SK-N-DZ (cell line): ENCODE measurements around the gene CIDEC.
"Not testable (repeated sequence)": the region's sequence is repeated elsewhere in the genome, so short reads cannot be mapped to it uniquely, and the experiment has no call there.

Source experiments
- DNase-seq: peaks from one replicate; pipeline ENCODE4 v3.0.0-alpha.2; 2015; ENCODE audit warnings: low spot score

The CIDEC gene

GRCh38 chr3:9901967-9902366 lies 21.9 kb upstream of the CIDEC start:
- no peak for DNase-seq

DNA sequence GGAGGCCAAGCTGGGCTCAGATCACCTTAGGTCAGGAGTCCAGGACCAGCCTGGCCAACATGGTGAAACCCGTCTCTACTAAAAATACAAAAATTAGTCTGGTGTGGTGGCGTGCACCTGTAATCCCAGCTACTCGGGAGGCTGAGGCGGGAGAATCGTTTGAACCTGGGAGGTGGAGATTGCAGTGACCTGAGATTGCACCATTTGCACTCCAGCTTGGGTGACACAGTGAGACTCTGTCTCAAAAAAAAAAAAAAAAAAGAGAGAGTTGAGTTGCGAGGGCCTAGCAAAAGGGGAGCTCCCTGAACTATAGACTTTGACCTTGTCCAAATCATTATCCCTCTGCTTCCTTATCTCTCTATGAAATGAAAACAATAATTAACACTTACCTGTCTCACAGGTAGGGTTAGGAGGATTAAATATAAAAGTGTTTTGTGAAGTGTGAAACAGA lies 20.9 kb upstream of the CIDEC start:
- not testable (repeated sequence) for DNase-seq

DNA sequence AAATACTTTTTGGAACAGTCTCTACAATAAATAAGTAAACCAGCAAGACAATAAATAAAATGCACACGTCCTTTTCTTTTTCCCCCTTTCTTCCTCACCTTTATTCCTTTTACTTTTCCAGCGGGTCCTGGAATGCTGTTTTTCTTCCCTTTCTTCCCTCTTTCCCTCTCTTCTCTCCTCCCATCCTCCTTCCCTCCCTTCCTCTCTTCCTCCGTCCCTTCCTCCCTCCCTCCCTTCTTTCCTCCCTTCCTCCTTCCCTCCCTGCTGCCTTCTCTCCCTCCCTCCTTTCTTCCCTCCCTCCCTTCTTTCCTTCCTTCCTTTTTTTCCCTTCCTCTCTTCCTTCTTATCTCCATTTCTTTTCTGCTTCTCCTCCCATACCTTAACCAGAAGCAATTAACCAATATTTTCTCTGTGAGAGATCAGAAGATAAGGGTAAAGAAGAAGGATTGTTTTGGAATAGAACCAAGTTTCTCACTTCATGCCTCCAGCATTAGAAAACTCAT lies 19.3 kb upstream of the CIDEC start:
- DNase-seq: no peak

- DNase-seq: no peak
These were observed 18.6 kb upstream of the CIDEC start for GRCh38 chr3:9898467-9899241.

GRCh38 chr3:9897408-9898372 lies 17.6 kb upstream of the CIDEC start:
- no peak for DNase-seq

GRCh38 chr3:9896755-9897407 lies 16.8 kb upstream of the CIDEC start:
- not testable (repeated sequence) for DNase-seq

GRCh38 chr3:9895715-9896114 lies 15.7 kb upstream of the CIDEC start:
- not testable (repeated sequence) for DNase-seq

GRCh38 chr3:9893739-9894138 lies 13.7 kb upstream of the CIDEC start:
- no peak for DNase-seq

GRCh38 chr3:9891072-9891622 lies 11.1 kb upstream of the CIDEC start:
- no peak for DNase-seq

DNA sequence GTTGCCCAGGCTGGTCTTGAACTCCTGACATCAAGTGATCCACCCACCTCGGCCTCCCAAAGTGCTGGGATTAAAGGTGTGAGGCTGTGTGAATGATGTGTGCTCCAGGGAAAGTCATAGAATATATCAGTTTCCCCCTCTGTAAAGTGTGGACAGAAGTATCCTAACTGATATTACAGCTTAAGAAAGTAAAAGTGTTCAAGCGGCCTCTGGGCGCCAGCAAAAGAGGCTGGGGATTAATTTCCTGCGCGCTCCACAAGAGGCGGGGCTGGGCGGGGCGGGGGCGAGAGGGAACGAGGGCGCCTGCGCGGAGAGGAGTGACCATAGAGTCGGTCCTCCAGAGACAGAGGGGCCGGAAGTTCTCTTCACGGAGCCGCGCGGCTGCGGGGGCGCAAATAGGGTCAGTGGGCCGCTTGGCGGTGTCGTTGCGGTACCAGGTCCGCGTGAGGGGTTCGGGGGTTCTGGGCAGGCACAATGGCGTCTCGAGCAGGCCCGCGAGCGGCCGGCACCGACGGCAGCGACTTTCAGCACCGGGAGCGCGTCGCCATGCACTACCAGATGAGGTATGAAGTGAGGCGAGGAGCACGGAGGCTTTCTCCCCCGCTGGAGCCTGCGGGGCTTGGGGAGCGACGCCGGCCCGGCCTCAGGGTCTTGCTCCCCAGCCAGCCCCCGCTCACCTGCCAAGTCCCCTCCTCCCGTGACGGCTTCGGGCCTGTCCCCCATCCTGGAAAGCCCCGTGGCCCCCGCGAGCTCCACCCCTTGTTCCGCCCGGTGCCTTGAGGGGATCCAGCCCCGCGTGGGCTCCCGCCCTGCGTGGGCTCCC lies 10.4 kb upstream of the CIDEC start, which contains the start of gene JAGN1:
Gene JAGN1 (plus strand): TSS at position 362 of the 823 bp plus-strand sequence. CDS start 113 bp downstream, at position 475.
- peak; percentile 91 for DNase-seq

DNA sequence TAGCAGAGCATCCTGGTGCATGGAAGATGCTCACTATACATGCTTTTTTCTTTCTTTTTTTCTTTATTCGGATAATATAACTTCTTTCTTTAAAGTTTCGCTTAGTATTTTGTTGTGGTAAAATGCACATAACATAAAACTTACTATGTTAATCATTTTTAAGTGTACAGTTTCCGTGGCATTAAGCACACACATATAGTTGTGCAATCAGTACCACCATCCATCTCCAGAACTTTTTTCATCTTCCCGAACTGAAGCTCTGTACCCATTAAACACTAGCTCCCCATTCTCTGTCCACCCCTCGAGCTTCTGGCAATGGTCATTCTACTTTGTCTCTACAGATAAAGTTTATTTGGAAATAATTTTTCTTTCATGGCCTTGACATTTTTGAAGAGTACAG lies 9.4 kb upstream of the CIDEC start:
- DNase-seq: no peak

DNA sequence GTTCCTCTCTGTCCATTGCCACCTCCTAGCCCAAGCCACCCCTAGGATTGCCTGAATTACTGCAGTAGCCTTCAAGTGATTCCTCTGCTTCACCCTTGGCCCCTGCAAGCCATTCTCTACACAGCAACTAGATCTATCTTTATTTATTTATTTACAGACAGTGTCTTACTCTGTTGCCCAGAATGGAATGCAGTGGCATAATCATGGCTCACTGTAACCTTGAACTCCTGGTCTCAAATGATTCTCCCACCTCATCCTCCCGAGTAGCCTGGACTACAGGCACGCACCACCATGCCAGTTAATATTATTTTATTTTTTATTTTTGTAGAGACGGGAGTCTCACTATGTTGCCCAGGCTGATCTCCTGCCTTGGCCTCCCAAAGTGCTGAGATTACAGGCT lies 8.5 kb upstream of the CIDEC start:
- no peak for DNase-seq

- DNase-seq: no peak
These were observed 7.4 kb upstream of the CIDEC start for GRCh38 chr3:9887480-9887879.

DNA sequence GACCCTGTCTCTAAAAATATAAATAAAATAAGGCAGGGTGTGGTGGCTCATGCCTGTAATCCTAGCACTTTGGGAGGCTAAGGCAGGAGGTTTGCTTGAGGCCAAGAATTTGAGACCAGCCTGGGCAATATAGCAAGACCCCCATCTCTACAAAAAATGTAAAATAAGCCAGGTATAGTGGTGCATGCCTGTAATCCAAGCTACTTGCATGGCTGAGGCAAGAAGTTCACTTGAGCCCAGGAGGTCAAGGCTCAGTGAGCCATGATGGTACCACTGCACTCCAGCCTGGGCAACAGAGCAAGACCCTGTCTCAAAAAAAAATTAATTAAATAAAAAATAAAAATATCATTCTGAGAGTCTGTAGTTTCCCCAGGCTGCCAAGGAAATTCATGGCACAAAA lies 6.3 kb upstream of the CIDEC start:
- no peak for DNase-seq

DNA sequence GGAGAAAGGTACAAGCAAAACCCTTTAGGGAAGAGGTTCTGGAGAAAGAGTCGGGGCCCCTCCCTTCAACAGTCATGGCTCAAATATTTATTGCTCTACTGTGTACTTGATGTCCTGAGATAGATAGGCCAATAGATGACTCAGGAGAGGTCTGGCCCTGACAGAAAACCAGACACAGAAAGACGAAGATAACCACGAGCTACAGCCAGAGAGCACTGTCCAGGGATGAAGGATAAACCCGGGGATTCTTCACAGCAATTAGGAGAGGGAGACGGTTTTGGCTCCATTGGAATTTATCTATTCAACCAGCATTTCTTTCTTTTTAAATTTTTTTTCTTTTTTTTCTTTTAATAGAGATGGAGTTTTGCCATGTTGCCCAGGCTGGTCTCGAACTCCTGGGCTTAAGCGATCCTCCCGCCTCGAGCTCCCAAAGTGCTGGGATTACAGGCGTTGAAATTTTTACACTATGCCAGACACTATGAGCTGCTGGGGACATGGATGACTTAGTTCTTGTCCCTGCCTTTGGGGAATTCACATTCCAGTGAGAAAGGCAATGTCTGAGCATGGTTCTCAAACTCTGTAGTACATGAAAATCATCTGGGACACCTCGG lies 4.6 kb upstream of the CIDEC start:
- no peak for DNase-seq

GRCh38 chr3:9883706-9884554 lies 3.9 kb upstream of the CIDEC start:
- DNase-seq: no peak

DNA sequence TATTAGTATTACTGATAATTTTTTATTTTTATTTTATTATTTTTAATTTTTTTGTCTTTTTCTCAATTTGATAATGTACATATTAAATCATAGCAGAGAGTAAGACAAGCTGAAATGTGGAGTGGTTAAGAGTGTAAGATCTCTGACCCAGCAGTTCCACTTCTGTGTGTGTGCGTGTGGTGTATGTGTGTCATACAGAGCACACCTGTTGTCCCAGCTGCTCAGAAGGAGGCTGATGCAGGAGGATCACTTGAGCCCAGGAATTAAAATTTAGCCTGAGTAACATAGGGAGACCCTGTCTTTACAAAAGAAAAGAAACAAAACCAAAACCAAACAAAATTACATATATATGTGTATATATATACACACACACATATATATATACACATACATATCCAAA lies 1.4 kb upstream of the CIDEC start:
- DNase-seq: no peak

DNA sequence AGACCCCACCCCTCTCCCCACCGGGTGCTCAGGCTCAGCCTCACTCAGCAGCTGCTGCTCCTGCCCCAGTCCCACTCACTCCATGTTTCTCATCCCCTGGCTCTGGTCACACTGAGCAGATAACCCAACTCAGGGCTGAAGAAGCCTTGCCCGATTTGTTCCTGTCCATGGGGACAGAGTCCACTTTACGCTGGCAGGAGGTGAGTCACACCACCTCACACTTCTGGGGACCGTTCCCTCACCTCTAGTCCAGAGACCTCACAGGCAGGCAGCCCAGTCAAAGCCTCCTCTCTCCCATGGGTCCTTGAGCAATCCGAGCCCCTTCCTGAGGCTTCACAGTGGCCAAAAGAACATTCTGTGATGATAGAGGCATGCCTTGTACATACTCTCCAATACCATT lies 1.4 kb downstream of the CIDEC start:
- no peak for DNase-seq

DNA sequence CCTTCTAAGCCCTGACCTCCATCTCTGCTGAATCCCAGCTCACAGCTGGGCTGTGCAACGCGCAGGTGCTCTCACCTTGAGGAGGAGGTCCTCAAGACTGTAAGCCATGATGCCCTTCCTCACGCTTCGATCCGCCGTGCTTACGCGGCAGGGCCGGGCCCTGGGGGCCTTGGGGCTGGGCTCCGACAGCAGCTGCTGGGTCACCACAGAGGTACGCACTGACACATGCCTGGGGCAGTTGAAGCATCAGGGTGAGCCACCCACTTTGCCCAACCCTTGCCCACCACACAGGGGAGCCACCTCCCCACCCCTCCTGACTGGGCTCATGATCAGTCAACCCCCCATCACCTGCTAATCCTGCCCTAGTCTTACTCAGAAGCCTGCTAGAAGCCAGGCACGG lies 3.1 kb downstream of the CIDEC start:
- DNase-seq: no peak
